LNCAP (cell line): ENCODE results near the gene PDIK1L.

Experiments used
- TF ChIP-seq, protein P1 (sequence below): fragments of 450-650 bp; IDR thresholded peaks from 2 replicates; pipeline ENCODE4 v1.5.1; 2017; ENCODE audit warnings: mild to moderate bottlenecking

PDIK1L gene

DNA sequence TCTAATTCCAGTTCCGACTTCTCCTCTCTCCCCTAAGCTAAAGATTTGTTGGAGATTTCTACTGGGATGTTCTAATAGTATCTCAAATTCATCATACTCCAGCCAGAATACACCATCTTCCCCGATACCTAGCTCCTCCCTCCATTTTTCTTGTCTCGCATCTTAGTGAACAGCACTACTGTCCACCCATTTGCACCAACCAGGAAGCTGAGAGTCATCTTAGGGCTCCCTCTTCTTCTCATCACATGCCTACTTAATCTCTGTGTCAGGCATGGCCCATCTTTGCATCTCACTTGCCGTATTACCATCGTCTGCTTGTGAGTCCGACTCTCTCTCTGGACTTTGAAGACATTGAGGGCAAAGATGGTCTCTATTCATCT, 40.7 kb upstream of the PDIK1L start:
- TF ChIP-seq, protein P1, sequence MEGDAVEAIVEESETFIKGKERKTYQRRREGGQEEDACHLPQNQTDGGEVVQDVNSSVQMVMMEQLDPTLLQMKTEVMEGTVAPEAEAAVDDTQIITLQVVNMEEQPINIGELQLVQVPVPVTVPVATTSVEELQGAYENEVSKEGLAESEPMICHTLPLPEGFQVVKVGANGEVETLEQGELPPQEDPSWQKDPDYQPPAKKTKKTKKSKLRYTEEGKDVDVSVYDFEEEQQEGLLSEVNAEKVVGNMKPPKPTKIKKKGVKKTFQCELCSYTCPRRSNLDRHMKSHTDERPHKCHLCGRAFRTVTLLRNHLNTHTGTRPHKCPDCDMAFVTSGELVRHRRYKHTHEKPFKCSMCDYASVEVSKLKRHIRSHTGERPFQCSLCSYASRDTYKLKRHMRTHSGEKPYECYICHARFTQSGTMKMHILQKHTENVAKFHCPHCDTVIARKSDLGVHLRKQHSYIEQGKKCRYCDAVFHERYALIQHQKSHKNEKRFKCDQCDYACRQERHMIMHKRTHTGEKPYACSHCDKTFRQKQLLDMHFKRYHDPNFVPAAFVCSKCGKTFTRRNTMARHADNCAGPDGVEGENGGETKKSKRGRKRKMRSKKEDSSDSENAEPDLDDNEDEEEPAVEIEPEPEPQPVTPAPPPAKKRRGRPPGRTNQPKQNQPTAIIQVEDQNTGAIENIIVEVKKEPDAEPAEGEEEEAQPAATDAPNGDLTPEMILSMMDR: no peak

DNA sequence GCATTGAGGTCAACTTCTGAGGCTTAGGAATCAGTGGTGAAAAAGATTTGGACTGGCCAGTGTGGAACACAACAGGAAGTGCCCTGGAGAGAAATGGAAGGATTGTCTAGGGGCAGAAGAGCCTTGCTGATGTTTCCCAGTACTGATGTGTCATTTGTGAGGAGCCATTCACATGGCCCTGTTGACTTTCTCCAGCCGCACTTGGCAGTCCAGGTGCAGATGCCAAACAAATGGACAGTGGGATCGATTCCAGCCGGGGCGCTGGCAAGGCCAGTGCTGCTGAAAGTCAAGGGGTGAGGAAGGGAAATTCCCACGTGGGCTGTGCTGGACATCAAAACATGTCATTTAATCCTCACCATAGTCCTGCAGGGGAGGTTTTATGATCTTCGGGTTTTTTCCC, 39.3 kb upstream of the PDIK1L start:
- TF ChIP-seq, protein P1: no peak

DNA sequence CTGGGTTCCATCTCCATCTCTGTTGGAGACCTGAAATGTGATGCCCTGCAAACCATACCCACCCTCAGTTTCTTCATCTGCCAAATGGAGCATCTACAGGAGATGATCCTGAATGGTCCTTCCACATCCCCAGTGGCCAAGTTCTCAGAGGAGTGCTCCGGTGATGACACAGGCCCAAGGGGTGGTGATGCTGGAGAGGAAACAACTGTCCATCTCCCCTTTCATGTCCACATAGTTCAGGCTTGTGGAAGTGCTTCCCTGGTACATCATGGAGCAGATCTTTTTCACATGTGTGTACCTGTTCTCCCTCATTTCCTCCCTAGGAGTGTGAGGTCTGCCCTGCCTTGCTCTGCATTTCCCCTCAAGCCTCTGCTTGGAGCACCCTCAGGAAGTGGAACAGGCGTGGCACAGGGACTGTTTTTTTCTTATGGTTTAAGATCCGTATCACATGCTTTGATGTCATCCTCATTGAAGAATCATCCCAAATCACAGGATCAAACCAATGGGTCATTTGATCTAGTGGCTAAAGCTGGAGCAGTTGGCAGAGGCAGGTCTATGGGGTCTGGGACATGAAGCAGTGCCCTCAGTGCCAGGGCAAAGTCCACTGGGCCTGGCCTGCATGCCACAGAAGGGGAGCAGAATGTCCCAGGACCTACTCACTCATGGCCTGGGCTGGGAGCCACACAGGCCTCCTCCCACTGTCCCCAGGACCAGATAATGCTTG, 36.0 kb upstream of the PDIK1L start:
- TF ChIP-seq, protein P1: no peak

DNA sequence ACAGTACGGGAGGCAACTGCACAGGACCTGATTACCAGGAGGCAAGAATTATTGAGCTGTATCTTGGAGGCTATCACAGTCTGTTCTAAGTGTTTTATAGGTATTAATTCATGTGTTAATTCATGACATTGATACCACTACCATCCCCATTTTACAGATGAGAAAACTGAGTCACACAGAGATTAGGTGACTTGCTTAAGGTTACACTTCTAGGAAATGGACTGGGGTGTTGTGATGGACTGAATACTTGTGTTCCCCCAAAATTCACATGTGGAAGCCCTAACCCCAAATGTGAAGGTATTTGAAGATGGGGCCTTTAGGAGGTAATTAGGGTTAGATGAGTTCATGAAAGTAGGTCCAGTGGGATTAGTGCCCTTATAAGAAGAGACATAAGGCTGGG, 34.1 kb upstream of the PDIK1L start:
- TF ChIP-seq, protein P1: no peak

DNA sequence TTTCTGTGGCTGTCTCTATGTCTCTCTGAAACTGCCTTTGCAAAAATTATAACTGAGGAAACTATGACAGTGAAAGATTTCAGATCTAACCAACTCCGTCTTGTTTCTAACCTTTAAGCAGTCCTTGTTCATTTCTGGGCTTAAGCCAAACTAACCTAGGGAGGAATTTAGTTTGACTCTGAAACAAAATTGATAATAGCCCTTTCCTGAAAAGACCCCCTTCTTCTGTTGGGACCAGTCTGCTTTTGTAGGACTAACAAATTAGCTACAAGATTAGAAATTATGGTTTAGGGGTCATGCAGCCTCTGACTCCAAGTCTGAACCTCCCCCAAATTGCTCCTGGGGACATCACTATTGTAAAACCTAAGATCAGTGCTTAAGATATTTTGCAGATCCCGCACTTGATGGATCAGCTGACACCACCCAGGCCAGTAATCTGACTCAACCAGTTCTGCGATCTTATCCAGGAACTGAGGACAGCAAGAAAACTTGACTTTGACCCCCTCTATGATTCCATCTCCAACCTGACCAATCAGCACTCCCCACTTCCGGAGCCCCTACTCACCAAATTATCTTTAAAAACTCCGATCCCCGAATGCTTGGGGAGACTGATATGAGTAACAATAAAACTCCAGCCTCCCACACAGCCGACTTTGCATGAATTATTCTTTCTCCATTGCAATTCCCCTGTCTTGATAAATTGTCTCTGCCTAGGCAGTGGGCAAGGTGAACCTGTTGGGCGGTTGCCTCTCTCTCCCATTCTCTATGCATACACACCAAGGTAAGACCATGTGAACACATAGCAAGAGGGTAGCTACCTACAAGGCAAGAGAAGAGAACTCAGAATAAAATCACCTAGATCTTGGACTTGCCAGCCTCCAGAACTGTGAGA, 33.1 kb upstream of the PDIK1L start:
- TF ChIP-seq, protein P1: no peak

DNA sequence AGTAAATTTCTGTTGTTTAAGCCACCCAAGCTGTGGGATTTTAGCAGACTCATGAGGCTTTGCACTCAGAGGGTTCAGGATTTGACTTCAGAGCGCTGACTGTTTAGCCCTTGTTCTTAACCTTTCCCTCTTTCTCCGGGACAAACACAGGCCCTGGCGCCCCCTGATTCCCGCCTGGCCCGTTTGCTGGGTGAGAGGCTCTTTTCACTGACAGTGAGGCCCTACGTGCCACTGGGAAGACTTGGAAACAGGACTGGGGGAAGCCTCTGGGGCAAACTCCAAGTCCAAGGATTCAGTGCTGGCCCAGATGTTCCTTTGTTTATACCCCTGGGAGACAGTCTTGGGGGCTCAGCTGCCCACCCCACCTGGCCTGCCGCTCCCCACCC, 32.5 kb upstream of the PDIK1L start:
- TF ChIP-seq, protein P1: no peak

DNA sequence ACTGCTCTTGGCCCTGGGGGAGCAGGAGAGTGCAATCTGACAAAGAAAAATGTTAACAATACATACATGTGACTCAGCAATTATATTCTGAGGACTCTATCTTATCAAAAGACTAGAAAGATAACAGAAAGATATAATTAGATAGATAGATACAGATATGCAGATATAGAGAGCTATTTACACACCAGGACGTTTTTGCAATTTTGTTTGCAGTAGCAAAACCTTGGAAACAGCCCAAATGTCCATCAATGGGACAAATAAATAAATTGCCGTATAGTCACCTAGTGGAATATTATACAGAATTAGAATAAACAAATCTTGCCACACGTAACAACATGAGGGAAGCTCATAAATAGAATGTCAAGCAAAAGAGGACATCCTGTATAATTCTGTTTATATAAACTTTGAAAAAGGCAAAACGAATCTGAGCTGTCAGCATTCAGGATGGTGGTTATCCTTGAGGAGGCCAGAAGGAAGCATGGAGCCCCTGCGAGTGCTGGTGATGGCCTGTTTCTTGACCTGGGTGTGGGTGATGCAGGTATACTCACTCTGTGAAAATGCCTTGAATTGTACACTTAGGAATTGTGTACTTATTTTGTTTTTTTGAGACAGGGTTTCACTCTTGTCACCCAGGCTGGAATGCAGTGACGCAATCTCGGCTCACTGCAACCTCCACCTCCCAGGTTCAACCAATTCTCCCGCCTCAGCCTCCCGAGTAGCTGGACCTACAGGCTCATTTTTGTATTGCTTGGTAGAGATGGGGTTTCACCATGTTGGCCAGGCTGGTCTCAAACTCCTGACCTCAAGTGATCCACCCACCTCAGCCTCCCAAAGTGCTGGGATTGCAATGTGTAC, 31.4 kb upstream of the PDIK1L start:
- TF ChIP-seq, protein P1: no peak
